ENCODE measurements around the gene GJA1. TPM values are rescaled to one million over a fixed set of nuclear protein-coding genes. Genes with fewer than 3 reads are reported as not detected.
"Not testable (repeated sequence)": the region's sequence is repeated elsewhere in the genome, so short reads cannot be mapped to it uniquely, and the experiment has no call there.

The GJA1 gene
- polyA plus RNA-seq, 1 donor from 2014 or later, result 3.5 TPM

DNA sequence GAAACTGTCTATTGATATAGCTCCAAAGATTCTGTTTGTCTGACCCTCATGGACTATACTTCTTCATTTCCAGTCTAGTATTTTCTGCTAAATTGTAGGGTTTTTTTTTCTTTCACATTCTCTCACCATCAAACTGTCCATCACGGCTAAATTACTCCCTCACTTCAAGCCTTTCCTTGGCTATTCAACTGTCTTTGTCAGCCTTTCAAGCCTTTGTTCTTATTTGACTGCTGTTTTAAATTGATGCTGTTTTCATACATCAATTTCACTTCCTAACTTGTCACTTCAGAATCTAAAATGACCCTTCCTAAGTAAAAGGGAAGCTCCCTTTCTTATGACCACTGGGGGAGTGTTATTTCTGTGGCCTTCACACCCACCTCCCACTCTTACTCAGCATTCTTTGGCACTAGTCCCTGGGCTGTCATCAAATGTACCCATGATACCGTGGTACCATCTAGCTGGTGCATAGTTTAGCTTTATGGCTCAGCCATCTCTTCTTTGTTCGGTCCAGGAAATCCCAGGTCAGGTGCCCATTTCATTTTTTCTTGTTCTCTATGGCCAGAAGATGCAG, 8.6 kb downstream of the GJA1 start:
- H2AFZ ChIP-seq (ENCODE audit: low read depth, low read length), result no peak overlapping the region
- H4K20me1 ChIP-seq (ENCODE audit: insufficient read depth), result no peaks in the 10 kb centered on the region
- no peak overlapping the region for H3K4me2 ChIP-seq (ENCODE audit: low read length)
- H3K9me3 ChIP-seq (ENCODE audit: low read length), result no peaks in the 10 kb centered on the region
- no peaks in the 10 kb centered on the region for H3K27me3 ChIP-seq (ENCODE audit: insufficient read depth, low read depth, low read length)
- peak overlapping the region; percentile 3 for H3K9ac ChIP-seq (ENCODE audit: low read length)
- TF ChIP-seq EP300 (conservative IDR thresholded peaks at IDR 0.05; ENCODE audit: poor library complexity, severe bottlenecking) (peak; percentile 94), RAD21 (conservative IDR thresholded peaks at IDR 0.05) (peak; percentile 9), POLR2AphosphoS5 (IDR thresholded peaks at IDR 0.05) (peak; percentile 69), EZH2 (IDR thresholded peaks at IDR 0.05; ENCODE audit: borderline replicate concordance, insufficient read depth, low read length, poor library complexity, severe bottlenecking) (no peak), TAF1 (IDR thresholded peaks at IDR 0.05; ENCODE audit: low read depth) (no peak)
- TF ChIP-seq, protein P1, sequence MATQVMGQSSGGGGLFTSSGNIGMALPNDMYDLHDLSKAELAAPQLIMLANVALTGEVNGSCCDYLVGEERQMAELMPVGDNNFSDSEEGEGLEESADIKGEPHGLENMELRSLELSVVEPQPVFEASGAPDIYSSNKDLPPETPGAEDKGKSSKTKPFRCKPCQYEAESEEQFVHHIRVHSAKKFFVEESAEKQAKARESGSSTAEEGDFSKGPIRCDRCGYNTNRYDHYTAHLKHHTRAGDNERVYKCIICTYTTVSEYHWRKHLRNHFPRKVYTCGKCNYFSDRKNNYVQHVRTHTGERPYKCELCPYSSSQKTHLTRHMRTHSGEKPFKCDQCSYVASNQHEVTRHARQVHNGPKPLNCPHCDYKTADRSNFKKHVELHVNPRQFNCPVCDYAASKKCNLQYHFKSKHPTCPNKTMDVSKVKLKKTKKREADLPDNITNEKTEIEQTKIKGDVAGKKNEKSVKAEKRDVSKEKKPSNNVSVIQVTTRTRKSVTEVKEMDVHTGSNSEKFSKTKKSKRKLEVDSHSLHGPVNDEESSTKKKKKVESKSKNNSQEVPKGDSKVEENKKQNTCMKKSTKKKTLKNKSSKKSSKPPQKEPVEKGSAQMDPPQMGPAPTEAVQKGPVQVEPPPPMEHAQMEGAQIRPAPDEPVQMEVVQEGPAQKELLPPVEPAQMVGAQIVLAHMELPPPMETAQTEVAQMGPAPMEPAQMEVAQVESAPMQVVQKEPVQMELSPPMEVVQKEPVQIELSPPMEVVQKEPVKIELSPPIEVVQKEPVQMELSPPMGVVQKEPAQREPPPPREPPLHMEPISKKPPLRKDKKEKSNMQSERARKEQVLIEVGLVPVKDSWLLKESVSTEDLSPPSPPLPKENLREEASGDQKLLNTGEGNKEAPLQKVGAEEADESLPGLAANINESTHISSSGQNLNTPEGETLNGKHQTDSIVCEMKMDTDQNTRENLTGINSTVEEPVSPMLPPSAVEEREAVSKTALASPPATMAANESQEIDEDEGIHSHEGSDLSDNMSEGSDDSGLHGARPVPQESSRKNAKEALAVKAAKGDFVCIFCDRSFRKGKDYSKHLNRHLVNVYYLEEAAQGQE (IDR thresholded peaks at IDR 0.05; ENCODE audit: borderline replicate concordance), result peak; percentile 33
- TF ChIP-seq, protein P2, sequence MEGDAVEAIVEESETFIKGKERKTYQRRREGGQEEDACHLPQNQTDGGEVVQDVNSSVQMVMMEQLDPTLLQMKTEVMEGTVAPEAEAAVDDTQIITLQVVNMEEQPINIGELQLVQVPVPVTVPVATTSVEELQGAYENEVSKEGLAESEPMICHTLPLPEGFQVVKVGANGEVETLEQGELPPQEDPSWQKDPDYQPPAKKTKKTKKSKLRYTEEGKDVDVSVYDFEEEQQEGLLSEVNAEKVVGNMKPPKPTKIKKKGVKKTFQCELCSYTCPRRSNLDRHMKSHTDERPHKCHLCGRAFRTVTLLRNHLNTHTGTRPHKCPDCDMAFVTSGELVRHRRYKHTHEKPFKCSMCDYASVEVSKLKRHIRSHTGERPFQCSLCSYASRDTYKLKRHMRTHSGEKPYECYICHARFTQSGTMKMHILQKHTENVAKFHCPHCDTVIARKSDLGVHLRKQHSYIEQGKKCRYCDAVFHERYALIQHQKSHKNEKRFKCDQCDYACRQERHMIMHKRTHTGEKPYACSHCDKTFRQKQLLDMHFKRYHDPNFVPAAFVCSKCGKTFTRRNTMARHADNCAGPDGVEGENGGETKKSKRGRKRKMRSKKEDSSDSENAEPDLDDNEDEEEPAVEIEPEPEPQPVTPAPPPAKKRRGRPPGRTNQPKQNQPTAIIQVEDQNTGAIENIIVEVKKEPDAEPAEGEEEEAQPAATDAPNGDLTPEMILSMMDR (IDR thresholded peaks at IDR 0.05; ENCODE audit: poor library complexity, severe bottlenecking), result peak; percentile 28
- no peaks in the 10 kb centered on the region for H3K36me3 ChIP-seq (ENCODE audit: insufficient read depth, low read length)
- H3K9me2 ChIP-seq (ENCODE audit: insufficient read depth, low read length), result no peaks in the 10 kb centered on the region
- H3K27ac ChIP-seq (ENCODE audit: low read length), result peak overlapping the region; percentile 67
- H3F3A ChIP-seq (ENCODE audit: insufficient read depth, low read length, poor library complexity, severe bottlenecking), result no peaks in the 10 kb centered on the region
- no peak overlapping the region for H3K4me3 ChIP-seq (ENCODE audit: low read length)
- H3K79me2 ChIP-seq (replicated peaks; ENCODE audit: insufficient read depth, low read length), result no peaks in the 10 kb centered on the region

DNA sequence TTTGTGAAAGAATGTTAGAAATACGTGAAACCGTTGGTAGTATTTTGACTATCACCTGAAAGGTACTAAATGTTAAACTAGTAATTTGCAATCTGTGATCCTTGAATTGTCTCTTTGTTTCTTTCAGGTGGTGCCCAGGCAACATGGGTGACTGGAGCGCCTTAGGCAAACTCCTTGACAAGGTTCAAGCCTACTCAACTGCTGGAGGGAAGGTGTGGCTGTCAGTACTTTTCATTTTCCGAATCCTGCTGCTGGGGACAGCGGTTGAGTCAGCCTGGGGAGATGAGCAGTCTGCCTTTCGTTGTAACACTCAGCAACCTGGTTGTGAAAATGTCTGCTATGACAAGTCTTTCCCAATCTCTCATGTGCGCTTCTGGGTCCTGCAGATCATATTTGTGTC, 11.3 kb downstream of the GJA1 start:
- not testable (repeated sequence) for H3K9me2 ChIP-seq (ENCODE audit: insufficient read depth, low read length); H3K9me3 ChIP-seq (ENCODE audit: low read length); H3F3A ChIP-seq (ENCODE audit: insufficient read depth, low read length, poor library complexity, severe bottlenecking); H3K27me3 ChIP-seq (ENCODE audit: insufficient read depth, low read depth, low read length); H3K79me2 ChIP-seq (replicated peaks; ENCODE audit: insufficient read depth, low read length); H2AFZ ChIP-seq (ENCODE audit: low read depth, low read length); H4K20me1 ChIP-seq (ENCODE audit: insufficient read depth); H3K36me3 ChIP-seq (ENCODE audit: insufficient read depth, low read length); H3K4me3 ChIP-seq (ENCODE audit: low read length); H3K27ac ChIP-seq (ENCODE audit: low read length); H3K4me2 ChIP-seq (ENCODE audit: low read length); H3K9ac ChIP-seq (ENCODE audit: low read length)

DNA sequence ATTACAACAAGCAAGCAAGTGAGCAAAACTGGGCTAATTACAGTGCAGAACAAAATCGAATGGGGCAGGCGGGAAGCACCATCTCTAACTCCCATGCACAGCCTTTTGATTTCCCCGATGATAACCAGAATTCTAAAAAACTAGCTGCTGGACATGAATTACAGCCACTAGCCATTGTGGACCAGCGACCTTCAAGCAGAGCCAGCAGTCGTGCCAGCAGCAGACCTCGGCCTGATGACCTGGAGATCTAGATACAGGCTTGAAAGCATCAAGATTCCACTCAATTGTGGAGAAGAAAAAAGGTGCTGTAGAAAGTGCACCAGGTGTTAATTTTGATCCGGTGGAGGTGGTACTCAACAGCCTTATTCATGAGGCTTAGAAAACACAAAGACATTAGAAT, 12.3 kb downstream of the GJA1 start:
- H4K20me1 ChIP-seq (ENCODE audit: insufficient read depth); H3K79me2 ChIP-seq (replicated peaks; ENCODE audit: insufficient read depth, low read length); H3K4me2 ChIP-seq (ENCODE audit: low read length); H3F3A ChIP-seq (ENCODE audit: insufficient read depth, low read length, poor library complexity, severe bottlenecking); H2AFZ ChIP-seq (ENCODE audit: low read depth, low read length); H3K9me2 ChIP-seq (ENCODE audit: insufficient read depth, low read length); H3K36me3 ChIP-seq (ENCODE audit: insufficient read depth, low read length); H3K27me3 ChIP-seq (ENCODE audit: insufficient read depth, low read depth, low read length); H3K9me3 ChIP-seq (ENCODE audit: low read length); H3K9ac ChIP-seq (ENCODE audit: low read length); H3K27ac ChIP-seq (ENCODE audit: low read length); H3K4me3 ChIP-seq (ENCODE audit: low read length): not testable (repeated sequence)

DNA sequence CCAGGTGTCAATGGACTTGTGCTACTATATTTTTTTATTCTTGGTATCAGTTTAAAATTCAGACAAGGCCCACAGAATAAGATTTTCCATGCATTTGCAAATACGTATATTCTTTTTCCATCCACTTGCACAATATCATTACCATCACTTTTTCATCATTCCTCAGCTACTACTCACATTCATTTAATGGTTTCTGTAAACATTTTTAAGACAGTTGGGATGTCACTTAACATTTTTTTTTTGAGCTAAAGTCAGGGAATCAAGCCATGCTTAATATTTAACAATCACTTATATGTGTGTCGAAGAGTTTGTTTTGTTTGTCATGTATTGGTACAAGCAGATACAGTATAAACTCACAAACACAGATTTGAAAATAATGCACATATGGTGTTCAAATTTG, 13.1 kb downstream of the GJA1 start:
- not testable (repeated sequence) for H4K20me1 ChIP-seq (ENCODE audit: insufficient read depth); H3K27me3 ChIP-seq (ENCODE audit: insufficient read depth, low read depth, low read length); H2AFZ ChIP-seq (ENCODE audit: low read depth, low read length); H3K27ac ChIP-seq (ENCODE audit: low read length); H3K9ac ChIP-seq (ENCODE audit: low read length); H3F3A ChIP-seq (ENCODE audit: insufficient read depth, low read length, poor library complexity, severe bottlenecking); H3K4me2 ChIP-seq (ENCODE audit: low read length); H3K9me3 ChIP-seq (ENCODE audit: low read length); H3K36me3 ChIP-seq (ENCODE audit: insufficient read depth, low read length); H3K9me2 ChIP-seq (ENCODE audit: insufficient read depth, low read length); H3K4me3 ChIP-seq (ENCODE audit: low read length); H3K79me2 ChIP-seq (replicated peaks; ENCODE audit: insufficient read depth, low read length)
